Measurements from ENCODE around the gene POLR1E. TPM values are rescaled to one million over a fixed set of nuclear protein-coding genes. Genes with fewer than 3 reads are reported as not detected.

Gene POLR1E
- total and polyA plus RNA-seq, 9 of the 15 experiments (the other 6 are each of a cell fraction or from before 2014, with no cell fraction given) = 18.9 to 102 (median 74.4) TPM

GRCh38 chr9:37485389-37486255 is at the start of gene POLR1E (continued):
- TF ChIP-seq PHF21A (IDR thresholded peaks at IDR 0.05; ENCODE audit: borderline replicate concordance, low read depth) (no peak), KDM4B (IDR thresholded peaks at IDR 0.05; ENCODE audit: borderline replicate concordance in 2 of 2, low read depth in 1 of 2) (peak in 1 of 2 experiments; percentile 69; a peak in 1 of 4 replicates), HDAC2 (IDR thresholded peaks at IDR 0.05) (peak; percentile 53; the same call in 1 of the 2 replicates), NKRF (IDR thresholded peaks at IDR 0.05; ENCODE audit: borderline replicate concordance) (peak; percentile 87), SP1 (CRISPR knock-in tag; IDR thresholded peaks at IDR 0.05) (peak; percentile 95), CHD7 (IDR thresholded peaks at IDR 0.05; ENCODE audit: low read depth, low read length) (no peak)

Data from K562 (cell line).